Neural progenitor cell (in vitro differentiated cells): Measurements from ENCODE around the gene KLF6. TPM values are rescaled to one million over a fixed set of nuclear protein-coding genes. Genes with fewer than 3 reads are reported as not detected.
A peak's percentile ranks its signal among the peaks of the same experiment; 100 is the strongest.

Experiments
- DNase-seq: peaks from one replicate; pipeline ENCODE4 v3.0.0-alpha.2; 2016; ENCODE audit warnings: low spot score
- H2AFZ ChIP-seq: fragments of 200-600 bp; sonication (generic); replicated peaks from 2 replicates; pipeline ENCODE4 v1.6.1; 2016; ENCODE audit warnings: antibody characterized with exemption
- H3F3A ChIP-seq: fragments of 200-600 bp; sonication (generic); 2 replicates; pipeline ENCODE4 v1.6.1; 2016; ENCODE audit warnings: antibody characterized with exemption, low read depth
- H3K27ac ChIP-seq: fragments of 200-600 bp; sonication (generic); 2 replicates; pipeline ENCODE4 v1.5.1; 2016; ENCODE audit warnings: mild to moderate bottlenecking
- H3K27me3 ChIP-seq: fragments of 200-600 bp; sonication (generic); 2 replicates; pipeline ENCODE4 v1.6.1; 2016; ENCODE audit warnings: mild to moderate bottlenecking, moderate library complexity
- H3K36me3 ChIP-seq: fragments of 200-600 bp; sonication (generic); 2 replicates; pipeline ENCODE4 v1.5.1; 2016
- H3K4me1 ChIP-seq: fragments of 200-600 bp; sonication (generic); 2 replicates; pipeline ENCODE4 v1.6.1; 2016; ENCODE audit warnings: mixed run types
- H3K4me2 ChIP-seq: fragments of 200-600 bp; sonication (generic); 2 replicates; pipeline ENCODE4 v1.6.1; 2016
- H3K4me3 ChIP-seq: fragments of 200-600 bp; sonication (generic); 2 replicates; pipeline ENCODE4 v1.5.1; 2016
- H3K79me2 ChIP-seq: fragments of 200-600 bp; sonication (generic); 2 replicates; pipeline ENCODE4 v1.6.1; 2016; ENCODE audit warnings: low read depth
- H3K9ac ChIP-seq: fragments of 200-600 bp; sonication (generic); 2 replicates; pipeline ENCODE4 v1.6.1; 2016
- H3K9me3 ChIP-seq: fragments of 200-600 bp; sonication (generic); 2 replicates; pipeline ENCODE4 v1.5.1; 2016; ENCODE audit warnings: low read depth
- H4K20me1 ChIP-seq: fragments of 200-600 bp; sonication (generic); 2 replicates; pipeline ENCODE4 v1.6.1; 2016; ENCODE audit warnings: low read depth
- H3K27ac Mint-ChIP-seq: 3 replicates; pipeline ENCODE4 v1.8.0; 2021; ENCODE audit warnings: mixed read lengths
- H3K27me3 Mint-ChIP-seq: 2 replicates; pipeline ENCODE4 v1.8.0; 2022; ENCODE audit warnings: low read depth, mild to moderate bottlenecking, inconsistent platforms, moderate library complexity, mixed read lengths; ENCODE audit not compliant: insufficient read depth
- H3K36me3 Mint-ChIP-seq: 3 replicates; pipeline ENCODE4 v1.8.0; 2021; ENCODE audit warnings: mixed read lengths
- H3K4me1 Mint-ChIP-seq: 3 replicates; pipeline ENCODE4 v1.8.0; 2021; ENCODE audit warnings: mixed read lengths
- H3K4me3 Mint-ChIP-seq: 3 replicates; pipeline ENCODE4 v1.8.0; 2021; ENCODE audit warnings: mild to moderate bottlenecking, moderate library complexity, mixed read lengths
- H3K9me3 Mint-ChIP-seq: 3 replicates; pipeline ENCODE4 v1.8.0; 2020; ENCODE audit warnings: mixed read lengths
- EZH2 ChIP-seq: fragments of 200-600 bp; sonication (generic); IDR thresholded peaks from 2 replicates; pipeline ENCODE4 v1.6.1; 2017; ENCODE audit warnings: antibody characterized with exemption, mild to moderate bottlenecking, moderate library complexity
- EZH2phosphoT487 ChIP-seq: fragments of 200-600 bp; sonication (generic); IDR thresholded peaks from 2 replicates; pipeline ENCODE4 v1.6.1; 2017; ENCODE audit warnings: antibody characterized with exemption
- total RNA-seq: library from RNA; depleted of rRNA; stranded (reverse); fragments of >200 nt; gene quantifications from 2 replicates; pipeline ENCODE4 v1.2.3, GENCODE V29; 2015; ENCODE audit warnings: low replicate concordance
- TF ChIP-seq, protein P1 (sequence below): fragments of 200-600 bp; sonication (generic); IDR thresholded peaks from 2 replicates; pipeline ENCODE4 v1.5.1; 2017; ENCODE audit warnings: antibody characterized with exemption, mild to moderate bottlenecking

KLF6 gene
- total RNA-seq, 1 donor from 2014 or later = 11.9 TPM

- Mint-ChIP-seq H3K27me3 (peaks cover 4% of the 10 kb centered on the region), H3K9me3 (no peaks in the 10 kb centered on the region), H3K27ac (no peak overlapping the region), H3K4me3 (no peak overlapping the region), H3K4me1 (peaks cover 45% of the 10 kb centered on the region), H3K36me3 (no peaks in the 10 kb centered on the region)
- Histone ChIP-seq H3K36me3 (no peaks in the 10 kb centered on the region), H3K4me1 (peaks cover 7% of the 10 kb centered on the region), H3K27ac (no peak overlapping the region), H3K9ac (no peak overlapping the region), H3K4me2 (no peak overlapping the region), H3K4me3 (no peak overlapping the region), H3K27me3 (no peaks in the 10 kb centered on the region), H4K20me1 (no peaks in the 10 kb centered on the region), H3F3A (no peaks in the 10 kb centered on the region), H3K79me2 (no peaks in the 10 kb centered on the region), H3K9me3 (no peaks in the 10 kb centered on the region), H2AFZ (no peak overlapping the region)
- DNase-seq = no peak
- TF ChIP-seq, protein P1, sequence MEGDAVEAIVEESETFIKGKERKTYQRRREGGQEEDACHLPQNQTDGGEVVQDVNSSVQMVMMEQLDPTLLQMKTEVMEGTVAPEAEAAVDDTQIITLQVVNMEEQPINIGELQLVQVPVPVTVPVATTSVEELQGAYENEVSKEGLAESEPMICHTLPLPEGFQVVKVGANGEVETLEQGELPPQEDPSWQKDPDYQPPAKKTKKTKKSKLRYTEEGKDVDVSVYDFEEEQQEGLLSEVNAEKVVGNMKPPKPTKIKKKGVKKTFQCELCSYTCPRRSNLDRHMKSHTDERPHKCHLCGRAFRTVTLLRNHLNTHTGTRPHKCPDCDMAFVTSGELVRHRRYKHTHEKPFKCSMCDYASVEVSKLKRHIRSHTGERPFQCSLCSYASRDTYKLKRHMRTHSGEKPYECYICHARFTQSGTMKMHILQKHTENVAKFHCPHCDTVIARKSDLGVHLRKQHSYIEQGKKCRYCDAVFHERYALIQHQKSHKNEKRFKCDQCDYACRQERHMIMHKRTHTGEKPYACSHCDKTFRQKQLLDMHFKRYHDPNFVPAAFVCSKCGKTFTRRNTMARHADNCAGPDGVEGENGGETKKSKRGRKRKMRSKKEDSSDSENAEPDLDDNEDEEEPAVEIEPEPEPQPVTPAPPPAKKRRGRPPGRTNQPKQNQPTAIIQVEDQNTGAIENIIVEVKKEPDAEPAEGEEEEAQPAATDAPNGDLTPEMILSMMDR = no peak
- TF ChIP-seq EZH2 (no peak), EZH2phosphoT487 (no peak)
Observed at GRCh38 chr10:3749011-3749410, 36.0 kb downstream of the KLF6 start.

DNA sequence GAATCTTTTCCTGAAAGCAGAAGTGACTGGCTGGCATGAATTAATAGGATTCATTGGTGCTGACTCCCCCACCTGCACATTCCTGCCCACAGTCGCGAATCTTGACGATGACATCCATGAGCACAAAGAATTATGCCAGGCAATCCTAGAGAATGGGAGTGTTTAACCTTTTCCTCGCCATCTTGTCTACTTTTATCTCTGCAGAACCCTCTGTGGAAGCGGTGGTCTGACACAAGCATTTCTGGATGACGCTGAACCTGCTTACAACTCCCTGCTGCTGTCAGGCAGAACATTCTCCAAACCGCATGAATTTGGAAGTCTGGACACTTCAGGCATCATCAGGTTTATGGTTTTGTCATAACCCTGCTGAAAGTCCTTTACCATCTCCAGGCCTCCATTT lies 36.5 kb downstream of the KLF6 start:
- H3K4me1 Mint-ChIP-seq = peaks cover 45% of the 10 kb centered on the region
- no peaks in the 10 kb centered on the region for H3K9me3 Mint-ChIP-seq
- no peak overlapping the region for H3K4me2 ChIP-seq
- no peak for DNase-seq
- no peaks in the 10 kb centered on the region for H3K9me3 ChIP-seq
- no peak overlapping the region for H3K9ac ChIP-seq
- H3F3A ChIP-seq = no peaks in the 10 kb centered on the region
- H2AFZ ChIP-seq = no peak overlapping the region
- H3K36me3 ChIP-seq = no peaks in the 10 kb centered on the region
- peaks cover 7% of the 10 kb centered on the region for H3K4me1 ChIP-seq
- H3K27me3 ChIP-seq = no peaks in the 10 kb centered on the region
- TF ChIP-seq EZH2 (no peak), EZH2phosphoT487 (no peak)
- TF ChIP-seq, protein P1 = no peak
- no peaks in the 10 kb centered on the region for H3K36me3 Mint-ChIP-seq
- H3K79me2 ChIP-seq = no peaks in the 10 kb centered on the region
- H3K27ac Mint-ChIP-seq = no peak overlapping the region
- H4K20me1 ChIP-seq = no peaks in the 10 kb centered on the region
- H3K4me3 ChIP-seq = no peak overlapping the region
- peaks cover 4% of the 10 kb centered on the region for H3K27me3 Mint-ChIP-seq
- no peak overlapping the region for H3K27ac ChIP-seq
- H3K4me3 Mint-ChIP-seq = no peak overlapping the region

DNA sequence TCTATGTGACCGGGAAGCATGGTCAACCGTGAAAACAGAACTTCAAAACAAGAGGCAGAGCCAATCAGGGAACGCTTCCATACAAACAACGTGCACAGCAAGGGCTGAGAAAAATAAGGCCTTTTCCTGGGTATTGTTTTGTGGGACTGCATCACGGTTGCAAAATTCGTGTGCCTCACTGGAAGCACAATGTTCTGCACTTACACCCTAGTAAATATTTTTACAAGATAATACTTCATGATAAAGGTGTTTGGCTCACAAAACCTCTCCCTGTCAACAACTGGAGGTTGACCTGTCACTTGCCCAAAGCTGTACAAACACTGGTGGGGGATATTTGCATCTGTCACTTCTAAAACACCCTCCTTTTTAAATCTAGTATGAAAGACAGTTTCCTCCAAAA lies 37.0 kb downstream of the KLF6 start:
- Mint-ChIP-seq H3K4me3 (no peak overlapping the region), H3K27me3 (peaks cover 4% of the 10 kb centered on the region), H3K27ac (peak overlapping the region; percentile 22), H3K9me3 (no peaks in the 10 kb centered on the region), H3K4me1 (peaks cover 45% of the 10 kb centered on the region), H3K36me3 (no peaks in the 10 kb centered on the region)
- Histone ChIP-seq H3K79me2 (no peaks in the 10 kb centered on the region), H3K36me3 (no peaks in the 10 kb centered on the region), H3K4me1 (peaks cover 7% of the 10 kb centered on the region), H3K9ac (no peak overlapping the region), H3K9me3 (no peaks in the 10 kb centered on the region), H3F3A (no peaks in the 10 kb centered on the region), H3K4me3 (no peak overlapping the region), H3K4me2 (no peak overlapping the region), H2AFZ (no peak overlapping the region), H4K20me1 (no peaks in the 10 kb centered on the region), H3K27me3 (no peaks in the 10 kb centered on the region), H3K27ac (no peak overlapping the region)
- no peak for DNase-seq
- TF ChIP-seq EZH2 (no peak), EZH2phosphoT487 (no peak)

GRCh38 chr10:3747248-3747960 lies 37.6 kb downstream of the KLF6 start:
- no peaks in the 10 kb centered on the region for H3K9me3 Mint-ChIP-seq
- Histone ChIP-seq H3K9me3 (no peaks in the 10 kb centered on the region), H3K79me2 (no peaks in the 10 kb centered on the region), H3K36me3 (no peaks in the 10 kb centered on the region), H3K4me2 (no peak overlapping the region), H4K20me1 (no peaks in the 10 kb centered on the region), H2AFZ (no peak overlapping the region), H3K9ac (no peak overlapping the region), H3K4me3 (no peak overlapping the region), H3K27me3 (no peaks in the 10 kb centered on the region), H3F3A (no peaks in the 10 kb centered on the region), H3K4me1 (peaks cover 7% of the 10 kb centered on the region), H3K27ac (no peak overlapping the region)
- H3K4me3 Mint-ChIP-seq = no peak overlapping the region
- H3K4me1 Mint-ChIP-seq = peaks cover 45% of the 10 kb centered on the region
- peaks cover 4% of the 10 kb centered on the region for H3K27me3 Mint-ChIP-seq
- DNase-seq = peak; percentile 33
- no peak for TF ChIP-seq EZH2
- TF ChIP-seq EZH2phosphoT487 = no peak
- peak overlapping the region; percentile 94 for H3K27ac Mint-ChIP-seq
- no peaks in the 10 kb centered on the region for H3K36me3 Mint-ChIP-seq
